ENCODE data around the gene KXD1.

- TF ChIP-seq TARDBP (IDR thresholded peaks at IDR 0.05; ENCODE audit: borderline replicate concordance) (no peak), CTCF (IDR thresholded peaks at IDR 0.05 in 2 of 3, conservative IDR thresholded peaks at IDR 0.05 in 1 of 3; ENCODE audit: control insufficient read depth in 2 of 3, extremely low read depth in 1 of 3, insufficient read depth in 1 of 3, low read depth in 3 of 3, low read length in 3 of 3) (no peak), BACH1 (IDR thresholded peaks at IDR 0.05; ENCODE audit: borderline replicate concordance) (no peak), SMARCA5 (IDR thresholded peaks at IDR 0.05) (no peak)
These were observed 17.1 kb downstream of the KXD1 start for GRCh38 chr19:18574691-18575291.
